ENCODE results near the gene COP1.
"Not testable (repeated sequence)": the region's sequence is repeated elsewhere in the genome, so short reads cannot be mapped to it uniquely, and the experiment has no call there.

COP1 gene

GRCh38 chr1:176032040-176032645 lies 174.9 kb downstream of the COP1 start:
- Histone ChIP-seq H3K4me3 (no peak overlapping the region), H3K27ac (no peak overlapping the region)
- DNase-seq (ENCODE audit: low spot score): no peak
- TF ChIP-seq CTCF (IDR thresholded peaks at IDR 0.05): no peak

GRCh38 chr1:176029609-176030008 lies 177.5 kb downstream of the COP1 start:
- DNase-seq (ENCODE audit: low spot score): no peak
- TF ChIP-seq CTCF (IDR thresholded peaks at IDR 0.05): no peak
- no peak overlapping the region for H3K27ac ChIP-seq

GRCh38 chr1:176029155-176029554 lies 177.9 kb downstream of the COP1 start:
- DNase-seq (ENCODE audit: low spot score): no peak
- no peak overlapping the region for H3K27ac ChIP-seq
- no peak overlapping the region for H3K4me3 ChIP-seq
- no peak for TF ChIP-seq CTCF (IDR thresholded peaks at IDR 0.05)

More at GRCh38 chr1:176029609-176030008, 177.5 kb downstream of the COP1 start:
- H3K4me3 ChIP-seq: no peak overlapping the region

GRCh38 chr1:176027934-176028333 lies 179.2 kb downstream of the COP1 start:
- H3K4me3 ChIP-seq; DNase-seq (ENCODE audit: low spot score); H3K27ac ChIP-seq: not testable (repeated sequence)

- TF ChIP-seq CTCF (IDR thresholded peaks at IDR 0.05): no peak
- H3K27ac ChIP-seq: no peak overlapping the region
- no peak overlapping the region for H3K4me3 ChIP-seq
- DNase-seq (ENCODE audit: low spot score): no peak
Measured at GRCh38 chr1:176022574-176022973, 184.5 kb downstream of the COP1 start.

- no peak overlapping the region for H3K4me3 ChIP-seq
- no peak for DNase-seq (ENCODE audit: low spot score)
- TF ChIP-seq CTCF (IDR thresholded peaks at IDR 0.05): no peak
- no peak overlapping the region for H3K27ac ChIP-seq
Measured at GRCh38 chr1:176017722-176018121, 189.4 kb downstream of the COP1 start.

GRCh38 chr1:176009951-176010350 lies 197.1 kb downstream of the COP1 start:
- no peak overlapping the region for H3K4me3 ChIP-seq
- TF ChIP-seq CTCF (IDR thresholded peaks at IDR 0.05): no peak
- no peak for DNase-seq (ENCODE audit: low spot score)
- H3K27ac ChIP-seq: no peak overlapping the region

GRCh38 chr1:176007756-176008389 lies 199.2 kb downstream of the COP1 start:
- DNase-seq (ENCODE audit: low spot score); H3K27ac ChIP-seq; H3K4me3 ChIP-seq: not testable (repeated sequence)

GRCh38 chr1:175994660-175995059 lies 212.4 kb downstream of the COP1 start:
- H3K27ac ChIP-seq; H3K4me3 ChIP-seq; DNase-seq (ENCODE audit: low spot score): not testable (repeated sequence)

- not testable (repeated sequence) for DNase-seq (ENCODE audit: low spot score); H3K4me3 ChIP-seq; H3K27ac ChIP-seq
Measured at GRCh38 chr1:175992825-175993224, 214.3 kb downstream of the COP1 start.

GRCh38 chr1:175992202-175992601 lies 214.9 kb downstream of the COP1 start:
- H3K27ac ChIP-seq; H3K4me3 ChIP-seq; DNase-seq (ENCODE audit: low spot score): not testable (repeated sequence)

Data from coronary artery (tissue), 2 donors.